RWPE1 (cell line): ENCODE data around the gene OXGR1.
"Not testable (repeated sequence)": the region's sequence is repeated elsewhere in the genome, so short reads cannot be mapped to it uniquely, and the experiment has no call there.

ENCODE experiments used
- CTCF ChIA-PET: fragments of 350-600 bp; sonication (Branson Sonifier 250); formaldehyde crosslinking; extraction: SDS; loops from one replicate; lab custom pipeline; 2021; lab: Yijun Ruan, JAX
- POLR2A ChIA-PET: fragments of 400-600 bp; formaldehyde crosslinking; extraction: SDS; loops from one replicate; lab custom pipeline; 2020; ENCODE audit warnings: antibody characterized with exemption; ENCODE audit not compliant: low non-redundant PET; lab: Yijun Ruan, JAX
- DNase-seq: peaks from one replicate; pipeline ENCODE4 v3.0.0; 2012; ENCODE audit warnings: low spot score
- H3K27ac ChIP-seq: fragments of 450-650 bp; 2 replicates; pipeline ENCODE4 v1.5.1; 2017
- CTCF ChIP-seq: fragments of 450-650 bp; conservative IDR thresholded peaks from 2 replicates; pipeline ENCODE4 v1.5.1; 2017; ENCODE audit warnings: low read depth, mild to moderate bottlenecking

Gene OXGR1

GRCh38 chr13:96982672-96983071, 11.6 kb downstream of the OXGR1 start:
- no peak for DNase-seq
- no peak for TF ChIP-seq CTCF
- ChIA-PET POLR2A (no interaction called here), CTCF (no interaction called here)
- no peak overlapping the region for H3K27ac ChIP-seq

- H3K27ac ChIP-seq, CTCF ChIA-PET, POLR2A ChIA-PET, DNase-seq: not testable (repeated sequence)
Observed at GRCh38 chr13:96979861-96980260, 14.4 kb downstream of the OXGR1 start.

- DNase-seq: no peak
- TF ChIP-seq CTCF: no peak
- no peak overlapping the region for H3K27ac ChIP-seq
- ChIA-PET CTCF (interaction anchor here (0.6 to 1.2 kb wide), 2 partner anchors 16 to 100 kb away, joined by 3 read pairs; no protein-coding TSS in a partner anchor), POLR2A (no interaction called here)
Observed at GRCh38 chr13:96968027-96968426, 26.2 kb downstream of the OXGR1 start.

GRCh38 chr13:96967248-96967745, 27.0 kb downstream of the OXGR1 start:
- DNase-seq: no peak
- H3K27ac ChIP-seq: no peak overlapping the region
- CTCF ChIA-PET: interaction anchor here (0.6 to 1.2 kb wide), 2 partner anchors 17 to 99 kb away, joined by 3 read pairs; no protein-coding TSS in a partner anchor
- no peak for TF ChIP-seq CTCF
- POLR2A ChIA-PET: no interaction called here

GRCh38 chr13:96966415-96967102, 27.7 kb downstream of the OXGR1 start:
- POLR2A ChIA-PET: no interaction called here
- no peak for TF ChIP-seq CTCF
- CTCF ChIA-PET: interaction anchor here (0.6 kb wide), 1 partner anchor 162 kb away, joined by 4 read pairs; no protein-coding TSS in a partner anchor
- no peak overlapping the region for H3K27ac ChIP-seq
- no peak for DNase-seq

- no peak for TF ChIP-seq CTCF
- no peak overlapping the region for H3K27ac ChIP-seq
- CTCF ChIA-PET: interaction anchor here (0.6 to 0.7 kb wide), 2 partner anchors 907 to 1021 kb away, joined by 3 to 4 read pairs; no protein-coding TSS in a partner anchor
- DNase-seq: no peak
- POLR2A ChIA-PET: no interaction called here
Observed at GRCh38 chr13:96963786-96964475, 30.3 kb downstream of the OXGR1 start.

GRCh38 chr13:96960379-96960778, 33.9 kb downstream of the OXGR1 start:
- ChIA-PET POLR2A (no interaction called here), CTCF (no interaction called here)
- TF ChIP-seq CTCF: no peak
- H3K27ac ChIP-seq: no peak overlapping the region
- no peak for DNase-seq
